HG03432 (cell line): ENCODE results near the gene ETFB.

Experiments
- ATAC-seq: cut with Tn5 transposase; IDR thresholded peaks from one replicate; pipeline ENCODE4 v1.9.1; 2021; ENCODE audit warnings: mild to moderate bottlenecking, moderate library complexity; ENCODE audit not compliant: unreplicated experiment

ETFB gene

GRCh38 chr19:51297406-51297805 lies 68.8 kb downstream of the ETFB start:
- no peak for ATAC-seq

- ATAC-seq: no peak
Measured at GRCh38 chr19:51296336-51297093, 69.7 kb downstream of the ETFB start.

- no peak for ATAC-seq
Measured at GRCh38 chr19:51295382-51296126, 70.6 kb downstream of the ETFB start.
